IMR-90 (cell line): ENCODE results near the gene HELZ. TPM values are rescaled to one million over a fixed set of nuclear protein-coding genes. Genes with fewer than 3 reads are reported as not detected.

Experiments
- ATAC-seq: fragments of 200-7000 bp; cut with Tn5 transposase; 2 replicates; pipeline ENCODE4 v1.9.1; 2020; ENCODE audit warnings: low read depth, mild to moderate bottlenecking, moderate library complexity
- BruUV-seq: library from RNA; stranded (reverse); fragments of 400-500 nt; replicated peaks from 2 replicates; lab custom pipeline; 2021; lab: Mats Ljungman, UMichigan
- CTCF ChIA-PET: fragments of 300-600 bp; formaldehyde crosslinking; extraction: SDS; loops from one replicate; lab custom pipeline; 2021; ENCODE audit warnings: antibody characterized with exemption; lab: Yijun Ruan, JAX
- POLR2A ChIA-PET: fragments of 300-600 bp; sonication (Branson Sonifier 250); formaldehyde crosslinking; loops from one replicate; lab custom pipeline; 2022; ENCODE audit warnings: antibody characterized with exemption; ENCODE audit not compliant: unreplicated experiment; lab: Charles Lee
- DNase-seq: peaks from one replicate; pipeline ENCODE4 v3.0.0; 2013
- H2AFZ ChIP-seq: replicated peaks from 2 replicates; pipeline ENCODE3; 2013; ENCODE audit warnings: low read length, mild to moderate bottlenecking; ENCODE audit not compliant: poor library complexity
- H2AK5ac ChIP-seq: 2 replicates; pipeline ENCODE4 v1.6.1; 2013; ENCODE audit warnings: low read depth, low read length, inconsistent platforms
- H2AK9ac ChIP-seq: replicated peaks from 2 replicates; pipeline ENCODE3; 2013; ENCODE audit warnings: mild to moderate bottlenecking, low read depth, low read length, moderate library complexity; ENCODE audit not compliant: poor library complexity
- H2BK120ac ChIP-seq: 2 replicates; pipeline ENCODE4 v1.6.1; 2013; ENCODE audit warnings: low read depth, low read length, inconsistent platforms
- H2BK15ac ChIP-seq: 3 replicates; pipeline ENCODE4 v1.6.1; 2013; ENCODE audit warnings: low read depth, low read length, inconsistent platforms
- H2BK20ac ChIP-seq: 2 replicates; pipeline ENCODE4 v1.6.1; 2013; ENCODE audit warnings: low read depth, mild to moderate bottlenecking, inconsistent platforms, low read length, moderate library complexity
- H2BK5ac ChIP-seq: 2 replicates; pipeline ENCODE4 v1.6.1; 2013; ENCODE audit warnings: mild to moderate bottlenecking, low read depth, low read length, inconsistent platforms; ENCODE audit not compliant: poor library complexity, severe bottlenecking
- H3K14ac ChIP-seq: replicated peaks from 2 replicates; pipeline ENCODE4 v1.6.1; 2013; ENCODE audit warnings: low read depth, low read length, inconsistent platforms
- H3K18ac ChIP-seq: 2 replicates; pipeline ENCODE4 v1.6.1; 2013; ENCODE audit warnings: low read depth, low read length, control low read depth
- H3K23ac ChIP-seq: 2 replicates; pipeline ENCODE4 v1.6.1; 2013; ENCODE audit warnings: low read depth, low read length, inconsistent platforms
- H3K27ac ChIP-seq: 2 replicates; pipeline ENCODE4 v1.5.1; 2013; ENCODE audit warnings: mild to moderate bottlenecking, control low read depth, low read length; ENCODE audit not compliant: insufficient read depth
- H3K27me3 ChIP-seq: 2 replicates; pipeline ENCODE4 v1.6.1; 2013; ENCODE audit warnings: low read length; ENCODE audit not compliant: control insufficient read depth, insufficient read depth
- H3K36me3 ChIP-seq: 2 replicates; pipeline ENCODE4 v1.6.1; 2013; ENCODE audit warnings: low read length, mixed read lengths; ENCODE audit not compliant: control insufficient read depth, insufficient read depth
- H3K4ac ChIP-seq: 2 replicates; pipeline ENCODE4 v1.6.1; 2013; ENCODE audit warnings: low read depth, low read length, inconsistent platforms
- H3K4me1 ChIP-seq: 2 replicates; pipeline ENCODE4 v1.6.1; 2013; ENCODE audit warnings: low read length, mixed read lengths; ENCODE audit not compliant: control insufficient read depth, insufficient read depth
- H3K4me2 ChIP-seq: 2 replicates; pipeline ENCODE4 v1.6.1; 2013; ENCODE audit warnings: low read depth, mild to moderate bottlenecking, control low read depth, low read length, moderate library complexity
- H3K4me3 ChIP-seq: 2 replicates; pipeline ENCODE4 v1.5.1; 2013; ENCODE audit warnings: low read depth, mild to moderate bottlenecking, control low read depth, low read length, moderate library complexity; ENCODE audit not compliant: insufficient read depth
- H3K56ac ChIP-seq: 2 replicates; pipeline ENCODE4 v1.6.1; 2013; ENCODE audit warnings: low read length, inconsistent platforms; ENCODE audit not compliant: insufficient read depth; ENCODE audit errors: extremely low read depth
- H3K79me1 ChIP-seq, 2 experiments: 2 replicates each; pipeline ENCODE4 v1.6.1; 2013; ENCODE audit warnings: low read length in 2 of 2, inconsistent platforms in 1 of 2, low read depth in 1 of 2
- H3K9ac ChIP-seq: 2 replicates; pipeline ENCODE4 v1.6.1; 2013; ENCODE audit warnings: low read depth, low read length, control low read depth
- H3K9me1 ChIP-seq: 2 replicates; pipeline ENCODE4 v1.6.1; 2013; ENCODE audit warnings: low read length, inconsistent platforms; ENCODE audit not compliant: insufficient read depth
- H3K9me3 ChIP-seq: 2 replicates; pipeline ENCODE4 v1.6.1; 2013; ENCODE audit warnings: low read length; ENCODE audit not compliant: control insufficient read depth, insufficient read depth
- H4K20me1 ChIP-seq: 2 replicates; pipeline ENCODE4 v1.6.1; 2013; ENCODE audit warnings: low read length, inconsistent platforms; ENCODE audit not compliant: insufficient read depth
- H4K5ac ChIP-seq: 2 replicates; pipeline ENCODE4 v1.6.1; 2013; ENCODE audit warnings: mild to moderate bottlenecking, low read depth, low read length, control low read depth
- H4K8ac ChIP-seq, 2 experiments: 2 replicates each; pipeline ENCODE4 v1.6.1; 2013; ENCODE audit warnings: low read depth in 2 of 2, low read length in 2 of 2, control low read depth in 1 of 2, inconsistent platforms in 1 of 2
- H4K91ac ChIP-seq: 2 replicates; pipeline ENCODE4 v1.6.1; 2013; ENCODE audit warnings: low read depth, low read length, inconsistent platforms; ENCODE audit not compliant: insufficient read depth
- CHD1 ChIP-seq: IDR thresholded peaks from 2 replicates; pipeline ENCODE4 v1.6.1; 2012; ENCODE audit warnings: low read depth, low read length, improper control_type of control experiment
- FOS ChIP-seq: fragments of 150-350 bp; IDR thresholded peaks from 2 replicates; pipeline ENCODE4 v1.6.1; 2016; ENCODE audit warnings: low read depth, low read length
- MAZ ChIP-seq: IDR thresholded peaks from 2 replicates; pipeline ENCODE4 v1.6.1; 2012; ENCODE audit warnings: low read depth, mild to moderate bottlenecking, low read length, improper control_type of control experiment, moderate library complexity, borderline replicate concordance
- MXI1 ChIP-seq: IDR thresholded peaks from 2 replicates; pipeline ENCODE4 v1.6.1; 2012; ENCODE audit warnings: low read depth, mild to moderate bottlenecking, low read length, moderate library complexity, borderline replicate concordance
- NFE2L2 ChIP-seq: fragments of 150-350 bp; IDR thresholded peaks from 2 replicates; pipeline ENCODE4 v1.6.1; 2016; ENCODE audit warnings: low read depth, mild to moderate bottlenecking, low read length
- POLR2A ChIP-seq: IDR thresholded peaks from 2 replicates; pipeline ENCODE4 v1.6.1; 2012; ENCODE audit warnings: mild to moderate bottlenecking, low read depth, low read length
- RAD21 ChIP-seq: IDR thresholded peaks from 2 replicates; pipeline ENCODE4 v1.6.1; 2012; ENCODE audit warnings: low read length, improper control_type of control experiment
- RCOR1 ChIP-seq: IDR thresholded peaks from 2 replicates; pipeline ENCODE4 v1.6.1; 2012; ENCODE audit warnings: mild to moderate bottlenecking, low read length, improper control_type of control experiment; ENCODE audit not compliant: insufficient replicate concordance
- WGBS, 2 experiments: methylation state at CpG; one replicate each; pipeline versions ENCODE4 v1.1.5 to v1.1.7; 2013; ENCODE audit warnings: missing lambda C conversion rate in 2 of 2; ENCODE audit not compliant: insufficient read length in 1 of 2; ENCODE audit errors: extremely low coverage in 2 of 2; 5-methylcytosine and 5-hydroxymethylcytosine counted together
- dilution Hi-C: fragments of 300-500 bp; cut with HindIII; formaldehyde crosslinking; loops from one replicate; pipeline ENCODE4 v1.14.3; 2018; ENCODE audit warnings: low sequenced_read_pairs; ENCODE audit not compliant: unreplicated experiment
- in situ Hi-C: fragments of 300-500 bp; cut with MboI; formaldehyde crosslinking; loops from 3 replicates; pipeline ENCODE4 v1.14.3; 2019; ENCODE audit warnings: low sequenced_read_pairs, inconsistent platforms, mixed read lengths
- intact Hi-C: fragments of 100-400 bp; cut with micrococcal nuclease; formaldehyde crosslinking; loops from 2 replicates; pipeline ENCODE4 v1.10.0; 2022
- polyA plus RNA-seq, 3 experiments: library from polyadenylated mRNA; depleted of rRNA; stranded (reverse); fragments of >200 nt; gene quantifications; 2 replicates each; pipeline ENCODE4 v1.2.3, GENCODE V29; 2012; ENCODE audit warnings: low replicate concordance in 1 of 3
- total RNA-seq: library from RNA; depleted of rRNA; stranded (reverse); fragments of >200 nt; gene quantifications from 2 replicates; pipeline ENCODE4 v1.2.3, GENCODE V29; 2012
- TF ChIP-seq, protein P1 (sequence below): fragments of 150-350 bp; IDR thresholded peaks from 2 replicates; pipeline ENCODE4 v1.6.1; 2017; ENCODE audit warnings: mild to moderate bottlenecking, antibody characterized with exemption, low read length, low read depth
- TF ChIP-seq, protein P2 (sequence below): conservative IDR thresholded peaks from 2 replicates; pipeline ENCODE4 v1.5.1; 2012; ENCODE audit warnings: mild to moderate bottlenecking, low read depth, low read length, improper control_type of control experiment

The HELZ gene
- total and polyA plus RNA-seq, 2 of the 4 experiments (the other 2 are of a cell fraction) = 8.0 to 60.6 TPM

DNA sequence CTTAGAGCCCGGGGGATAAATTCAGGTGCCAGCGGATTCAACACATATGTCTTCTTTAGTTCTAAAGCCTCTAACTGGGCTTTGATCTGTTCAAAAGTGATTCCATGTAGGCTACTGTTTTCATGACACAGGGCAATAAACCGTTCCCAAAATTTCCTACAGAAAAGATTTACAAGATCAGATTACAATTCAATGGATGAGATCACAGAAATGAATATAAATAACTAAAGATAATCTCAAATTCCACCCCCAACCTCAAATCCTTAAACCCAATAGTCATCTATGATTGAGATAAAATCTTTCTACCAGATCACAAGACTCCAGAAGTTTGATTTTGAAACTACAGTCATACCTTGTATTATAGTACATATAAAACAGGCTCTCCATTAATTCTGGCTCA lies 116.3 kb downstream of the HELZ start:
- H2BK120ac ChIP-seq = no peak overlapping the region
- peaks cover 3% of the 10 kb centered on the region for H3K9me1 ChIP-seq
- H3K18ac ChIP-seq = no peak overlapping the region
- H2BK15ac ChIP-seq = no peak overlapping the region
- no peak overlapping the region for H2BK20ac ChIP-seq
- no peak overlapping the region for H3K9ac ChIP-seq
- BruUV-seq = no TSS peak
- H3K4me2 ChIP-seq = no peak overlapping the region
- H3K14ac ChIP-seq = no peak overlapping the region
- no peak overlapping the region for H4K5ac ChIP-seq
- no peaks in the 10 kb centered on the region for H3K27me3 ChIP-seq
- no peak overlapping the region for H3K4ac ChIP-seq
- H2AK5ac ChIP-seq = no peak overlapping the region
- no peak overlapping the region for H2AK9ac ChIP-seq
- intact Hi-C loops (no loop called here), dilution Hi-C loops (no loop called here), in situ Hi-C loops (no loop called here)
- no peak overlapping the region for H4K91ac ChIP-seq
- no peaks in the 10 kb centered on the region for H4K20me1 ChIP-seq
- no peaks in the 10 kb centered on the region for H3K9me3 ChIP-seq
- H3K56ac ChIP-seq = no peak overlapping the region
- POLR2A ChIA-PET = no interaction called here
- H3K23ac ChIP-seq = no peak overlapping the region
- peaks cover 11% of the 10 kb centered on the region in 2 experiments; a peak in 3 of 4 replicates for H3K79me1 ChIP-seq
- no peak overlapping the region for H3K27ac ChIP-seq
- no peak overlapping the region for H2BK5ac ChIP-seq
- no peaks in the 10 kb centered on the region for H3K4me1 ChIP-seq
- no peak overlapping the region for H4K8ac ChIP-seq
- DNase-seq (peak; percentile 64), ATAC-seq (0 out of 2 replicates have a peak, but pooled peaks have one; percentile 14)
- no peak overlapping the region for H2AFZ ChIP-seq
- H3K36me3 ChIP-seq = peaks cover 14% of the 10 kb centered on the region
- TF ChIP-seq RAD21 (no peak), RCOR1 (no peak), MXI1 (no peak), NFE2L2 (no peak), POLR2A (no peak), MAZ (no peak), CHD1 (no peak), FOS (no peak)
- TF ChIP-seq, protein P1, sequence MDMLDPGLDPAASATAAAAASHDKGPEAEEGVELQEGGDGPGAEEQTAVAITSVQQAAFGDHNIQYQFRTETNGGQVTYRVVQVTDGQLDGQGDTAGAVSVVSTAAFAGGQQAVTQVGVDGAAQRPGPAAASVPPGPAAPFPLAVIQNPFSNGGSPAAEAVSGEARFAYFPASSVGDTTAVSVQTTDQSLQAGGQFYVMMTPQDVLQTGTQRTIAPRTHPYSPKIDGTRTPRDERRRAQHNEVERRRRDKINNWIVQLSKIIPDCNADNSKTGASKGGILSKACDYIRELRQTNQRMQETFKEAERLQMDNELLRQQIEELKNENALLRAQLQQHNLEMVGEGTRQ = no peak
- TF ChIP-seq, protein P2, sequence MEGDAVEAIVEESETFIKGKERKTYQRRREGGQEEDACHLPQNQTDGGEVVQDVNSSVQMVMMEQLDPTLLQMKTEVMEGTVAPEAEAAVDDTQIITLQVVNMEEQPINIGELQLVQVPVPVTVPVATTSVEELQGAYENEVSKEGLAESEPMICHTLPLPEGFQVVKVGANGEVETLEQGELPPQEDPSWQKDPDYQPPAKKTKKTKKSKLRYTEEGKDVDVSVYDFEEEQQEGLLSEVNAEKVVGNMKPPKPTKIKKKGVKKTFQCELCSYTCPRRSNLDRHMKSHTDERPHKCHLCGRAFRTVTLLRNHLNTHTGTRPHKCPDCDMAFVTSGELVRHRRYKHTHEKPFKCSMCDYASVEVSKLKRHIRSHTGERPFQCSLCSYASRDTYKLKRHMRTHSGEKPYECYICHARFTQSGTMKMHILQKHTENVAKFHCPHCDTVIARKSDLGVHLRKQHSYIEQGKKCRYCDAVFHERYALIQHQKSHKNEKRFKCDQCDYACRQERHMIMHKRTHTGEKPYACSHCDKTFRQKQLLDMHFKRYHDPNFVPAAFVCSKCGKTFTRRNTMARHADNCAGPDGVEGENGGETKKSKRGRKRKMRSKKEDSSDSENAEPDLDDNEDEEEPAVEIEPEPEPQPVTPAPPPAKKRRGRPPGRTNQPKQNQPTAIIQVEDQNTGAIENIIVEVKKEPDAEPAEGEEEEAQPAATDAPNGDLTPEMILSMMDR = no peak
- CTCF ChIA-PET = no interaction called here
- H3K4me3 ChIP-seq = no peak overlapping the region
- no CpG with 5 or more reads among the region's 3 CpGs for WGBS, 2 experiments
